Epithelial cell of esophagus (primary cell): ENCODE results near the gene PCLAF.
A peak's percentile ranks its signal among the peaks of the same experiment; 100 is the strongest.

Experiments
- DNase-seq: peaks from one replicate; pipeline ENCODE4 v3.0.0; 2010; ENCODE audit warnings: low read depth
- H3K4me3 ChIP-seq: 2 replicates; pipeline ENCODE4 v1.5.1; 2011; ENCODE audit warnings: mild to moderate bottlenecking, low read length, control low read depth
- CTCF ChIP-seq: IDR thresholded peaks from 2 replicates; pipeline ENCODE4 v1.5.1; 2011; ENCODE audit warnings: low read depth, mild to moderate bottlenecking, low read length, control low read depth, inconsistent platforms; ENCODE audit not compliant: insufficient read depth; ENCODE audit errors: missing control alignments

Gene PCLAF

DNA sequence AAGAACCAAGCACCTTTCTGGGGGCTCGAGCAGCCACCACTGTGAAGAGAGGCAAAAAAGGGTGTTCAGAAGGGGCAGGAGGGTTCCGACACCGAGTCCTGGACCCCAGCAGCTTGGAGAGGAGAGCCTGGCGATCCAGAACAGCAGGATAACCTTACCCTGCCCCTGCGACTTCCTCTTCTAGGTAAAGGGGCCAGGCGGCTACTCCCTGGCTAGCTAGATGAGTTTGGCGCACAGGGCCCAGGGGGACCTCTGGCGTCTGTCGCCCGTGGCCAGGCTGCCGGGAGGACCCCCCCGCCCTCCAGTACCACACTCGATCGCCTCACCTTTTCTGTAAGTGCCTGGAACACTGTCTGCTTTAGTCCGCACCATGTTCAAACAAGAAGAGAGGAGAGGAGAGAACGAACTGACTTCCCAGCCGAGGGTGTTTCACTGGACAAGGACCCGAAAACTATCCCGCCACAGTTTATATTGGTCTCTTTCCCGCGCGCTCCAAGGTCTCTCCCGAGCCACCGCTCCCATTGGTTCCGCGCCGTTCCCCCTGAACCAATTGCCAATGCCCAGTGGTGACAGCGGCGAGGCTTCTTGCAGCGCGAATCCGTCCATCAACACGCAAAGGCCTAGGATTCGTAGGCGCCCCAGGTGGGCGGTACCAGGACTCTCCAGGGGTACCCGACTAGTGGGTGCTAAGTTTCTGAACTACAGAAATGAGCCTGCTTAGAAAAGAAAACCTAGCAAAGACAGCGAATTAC, at the start of gene PCLAF:
Gene PCLAF (minus strand): TSS at position 442 of the 752 bp plus-strand sequence. CDS start 70 bp downstream, at position 372.
- peak within 1 kb of the TSS; percentile 76 for H3K4me3 ChIP-seq
- DNase-seq: peak; percentile 96
- peak; percentile 5 for TF ChIP-seq CTCF

DNA sequence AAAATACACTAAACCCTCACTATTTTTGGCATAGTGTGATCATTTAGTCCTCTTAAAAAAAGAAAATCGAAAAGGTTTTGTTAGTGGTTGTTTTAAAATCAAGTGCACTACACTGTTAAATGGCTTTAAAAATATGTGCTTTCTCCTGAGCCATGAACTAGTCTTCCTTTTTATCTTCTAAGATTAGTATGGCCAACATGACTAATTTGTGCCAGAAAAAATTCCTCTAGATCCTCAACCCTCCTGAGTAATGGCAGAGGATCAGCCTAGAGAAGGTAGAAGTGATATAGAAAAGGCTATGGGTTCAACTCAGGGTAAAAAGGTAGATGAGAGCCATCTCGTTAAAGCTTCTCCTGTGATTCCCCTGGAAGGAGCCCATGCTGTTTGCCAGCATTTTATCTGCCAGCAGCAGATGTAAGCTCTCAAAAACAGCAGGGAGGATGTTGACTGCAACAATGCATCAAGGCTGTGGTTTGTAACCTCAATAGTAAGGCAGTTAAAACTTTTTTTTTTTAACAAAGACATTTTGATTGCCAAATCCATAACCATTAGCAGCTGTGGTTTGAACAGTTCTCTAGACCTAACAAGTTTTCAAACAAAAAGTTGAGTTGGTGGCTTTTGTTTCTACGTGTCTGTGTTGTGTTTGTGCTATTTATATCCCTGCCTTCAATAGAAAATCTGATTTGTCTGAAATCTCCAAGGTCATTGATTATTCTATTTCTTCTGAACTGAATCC, 48.9 kb upstream of the PCLAF start:
- TF ChIP-seq CTCF: no peak
- DNase-seq: no peak
- no peak overlapping the region for H3K4me3 ChIP-seq

DNA sequence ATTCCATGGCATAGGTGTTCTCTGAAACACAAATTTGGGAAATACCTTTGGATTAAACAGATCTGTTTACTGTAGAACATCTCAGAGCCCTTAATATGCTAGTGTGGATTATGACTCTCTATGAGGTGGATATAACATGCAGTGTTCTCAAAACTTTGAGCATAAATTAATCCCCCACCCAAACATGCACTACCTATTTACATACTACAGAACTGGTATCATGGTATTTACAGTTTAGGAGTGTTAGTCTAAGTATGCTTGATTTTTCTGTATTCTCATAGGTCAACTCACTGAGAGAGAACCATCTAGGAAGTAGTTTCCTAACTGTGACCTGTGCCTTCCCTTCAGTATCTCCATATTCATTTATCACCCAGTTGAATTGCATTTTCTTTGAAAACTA, 48.2 kb upstream of the PCLAF start:
- TF ChIP-seq CTCF: no peak
- DNase-seq: no peak

DNA sequence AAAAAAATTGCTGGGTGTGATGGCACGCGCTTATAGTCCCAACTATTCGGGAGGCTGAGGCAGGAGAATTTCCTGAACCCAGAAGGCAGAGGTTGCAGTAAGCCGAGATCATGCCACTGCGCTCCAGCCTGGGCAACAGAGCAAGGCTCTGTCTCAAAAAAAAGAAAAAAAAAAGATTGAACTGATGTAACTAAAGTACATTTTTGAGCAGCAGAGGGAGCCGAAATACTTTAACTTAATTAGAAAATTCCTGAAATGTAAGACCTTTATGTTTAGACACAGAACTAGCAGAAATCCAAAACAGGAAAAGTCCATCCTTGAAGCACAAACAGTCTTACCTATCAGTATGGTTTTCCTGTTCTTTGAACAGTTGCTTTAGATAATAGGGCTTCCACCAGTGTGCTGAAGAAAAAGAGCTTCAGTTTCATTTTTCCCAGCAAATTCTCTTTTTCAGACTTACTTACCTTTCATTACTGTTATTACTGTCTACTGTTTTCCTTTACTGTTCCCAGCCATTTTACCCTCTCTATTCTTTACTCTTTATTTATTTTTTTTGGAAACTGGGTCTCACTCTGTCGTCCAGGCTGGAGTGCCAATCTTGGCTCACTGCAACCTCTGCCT, 45.7 kb upstream of the PCLAF start:
- DNase-seq: peak; percentile 21
- no peak for TF ChIP-seq CTCF
- no peak overlapping the region for H3K4me3 ChIP-seq

More for the DNA sequence above, 48.2 kb upstream of the PCLAF start:
- no peak overlapping the region for H3K4me3 ChIP-seq

DNA sequence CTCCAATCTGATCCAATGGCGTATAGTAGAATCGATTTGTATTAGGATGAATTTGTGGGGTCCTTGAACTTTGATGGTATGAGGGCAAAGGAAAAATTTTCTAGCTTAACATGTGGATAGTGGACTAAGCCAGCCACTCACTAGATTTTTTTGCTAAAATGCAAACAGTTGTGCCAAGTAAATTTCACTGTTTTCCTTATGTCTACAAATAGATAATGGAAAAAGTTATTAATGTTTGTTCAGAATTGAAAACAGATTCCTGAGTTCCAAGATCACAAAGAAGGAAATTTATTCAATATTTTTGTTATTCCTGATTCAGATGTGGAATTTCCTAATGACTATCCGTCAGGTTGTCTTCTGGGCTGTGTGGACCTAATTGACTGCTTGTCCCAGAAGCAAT, 44.0 kb upstream of the PCLAF start:
- no peak for DNase-seq
- no peak overlapping the region for H3K4me3 ChIP-seq
- no peak for TF ChIP-seq CTCF

GRCh38 chr15:64423970-64424369, 42.7 kb upstream of the PCLAF start:
- no peak for DNase-seq
- no peak overlapping the region for H3K4me3 ChIP-seq
- TF ChIP-seq CTCF: no peak
